GM12878 (cell line): ENCODE results near the gene TDRKH. TPM values are rescaled to one million over a fixed set of nuclear protein-coding genes. Genes with fewer than 3 reads are reported as not detected.
A peak's percentile ranks its signal among the peaks of the same experiment; 100 is the strongest.

Experiments used
- ATAC-seq: fragments of 200-7000 bp; cut with Tn5 transposase; 3 replicates; pipeline ENCODE4 v1.9.1; 2020; ENCODE audit warnings: mild to moderate bottlenecking, moderate library complexity
- BruUV-seq: library from RNA; stranded (reverse); fragments of 400-500 nt; replicated peaks from 2 replicates; lab custom pipeline; 2021; lab: Mats Ljungman, UMichigan
- CTCF ChIA-PET: fragments of 300-600 bp; sonication (Branson Sonifier 250); formaldehyde crosslinking; extraction: SDS; loops from one replicate; lab custom pipeline; 2021; ENCODE audit warnings: inconsistent platforms; lab: Yijun Ruan, JAX
- POLR2A ChIA-PET: fragments of 350-600 bp; formaldehyde crosslinking; extraction: SDS; loops from one replicate; lab custom pipeline; 2021; ENCODE audit warnings: inconsistent platforms; lab: Charles Lee
- RAD21 ChIA-PET: fragments of 300-600 bp; sonication (Branson Sonifier 250); formaldehyde crosslinking; loops from one replicate; lab custom pipeline; 2023; ENCODE audit warnings: antibody characterized with exemption; ENCODE audit not compliant: unreplicated experiment; lab: Charles Lee
- SMC1A ChIA-PET: fragments of 300-600 bp; sonication (Branson Sonifier 250); formaldehyde crosslinking; loops from one replicate; lab custom pipeline; 2023; ENCODE audit not compliant: unreplicated experiment, uncharacterized antibody; lab: Charles Lee
- DNase-seq: peaks from one replicate; pipeline ENCODE4 v3.0.0-alpha.2; 2011; ENCODE audit warnings: low read depth, low spot score
- FAIRE-seq: peaks from 3 replicates; lab custom pipeline; 2011; peaks lifted over from hg19 to GRCh38; lab: Jason Lieb, UNC
- H2AFZ ChIP-seq: 2 replicates; pipeline ENCODE4 v1.6.0; 2011; ENCODE audit warnings: low read depth, low read length, control low read depth; ENCODE audit not compliant: control insufficient read depth
- H3K27ac ChIP-seq: 2 replicates; pipeline ENCODE4 v1.5.1; 2011; ENCODE audit warnings: control low read depth; ENCODE audit not compliant: control insufficient read depth, insufficient read depth
- H3K27me3 ChIP-seq, 2 experiments: replicated peaks in 1 of 2; 2 replicates each; pipeline versions ENCODE4 v1.6.0 to v1.6.1; 2011; ENCODE audit warnings: low read length in 1 of 2; ENCODE audit not compliant: control insufficient read depth in 2 of 2, insufficient read depth in 2 of 2
- H3K36me3 ChIP-seq, 2 experiments: 2 replicates each; pipeline ENCODE4 v1.5.1; 2011; ENCODE audit warnings: low read length in 1 of 2; ENCODE audit not compliant: control insufficient read depth in 2 of 2, insufficient read depth in 2 of 2
- H3K4me1 ChIP-seq: 2 replicates; pipeline ENCODE4 v1.6.1; 2011; ENCODE audit warnings: mild to moderate bottlenecking, low read length, moderate library complexity, mixed read lengths; ENCODE audit not compliant: control insufficient read depth, insufficient read depth
- H3K4me2 ChIP-seq: 2 replicates; pipeline ENCODE4 v1.6.0; 2011; ENCODE audit warnings: control low read depth; ENCODE audit not compliant: control insufficient read depth, insufficient read depth
- H3K4me3 ChIP-seq: fragments of 200-600 bp; sonication (generic); 2 replicates; pipeline ENCODE4 v1.5.1; 2016
- H3K79me2 ChIP-seq: 2 replicates; pipeline ENCODE4 v1.6.0; 2011; ENCODE audit warnings: low read length; ENCODE audit not compliant: control insufficient read depth, insufficient read depth
- H3K9ac ChIP-seq: 2 replicates; pipeline ENCODE4 v1.8.0; 2011; ENCODE audit warnings: low read length, control low read depth, mixed read lengths; ENCODE audit not compliant: control insufficient read depth, insufficient read depth
- H3K9me3 ChIP-seq: replicated peaks from 3 replicates; pipeline ENCODE4 v1.5.1; 2011; ENCODE audit warnings: mild to moderate bottlenecking, low read length; ENCODE audit not compliant: control insufficient read depth, insufficient read depth
- H4K20me1 ChIP-seq: 2 replicates; pipeline ENCODE4 v1.6.0; 2011; ENCODE audit not compliant: control insufficient read depth, insufficient read depth
- CBFB ChIP-seq: IDR thresholded peaks from 2 replicates; pipeline ENCODE4 v1.6.1; 2016; ENCODE audit warnings: antibody characterized with exemption, low read depth
- CHD1 ChIP-seq: IDR thresholded peaks from 2 replicates; pipeline ENCODE4 v1.6.1; 2012; ENCODE audit warnings: low read depth, low read length, improper control_type of control experiment
- HCFC1 ChIP-seq: fragments of 150-350 bp; IDR thresholded peaks from 2 replicates; pipeline ENCODE4 v1.6.1; 2014; ENCODE audit warnings: low read length
- HDAC6 ChIP-seq: fragments of 200-600 bp; sonication (generic); IDR thresholded peaks from one replicate; pipeline ENCODE4 v1.8.0; 2017; ENCODE audit warnings: antibody characterized with exemption; ENCODE audit not compliant: unreplicated experiment
- IRF4 ChIP-seq: IDR thresholded peaks from 2 replicates; pipeline ENCODE4 v1.6.1; 2011; ENCODE audit warnings: low read depth, low read length
- PAX5 ChIP-seq: IDR thresholded peaks from 2 replicates; pipeline ENCODE4 v1.6.1; 2011; ENCODE audit warnings: low read depth, low read length, borderline replicate concordance
- POLR2AphosphoS5 ChIP-seq: IDR thresholded peaks from 2 replicates; pipeline ENCODE4 v1.6.1; 2011; ENCODE audit warnings: mild to moderate bottlenecking, low read length, inconsistent platforms
- RAD51 ChIP-seq: fragments of 450-650 bp; IDR thresholded peaks from 2 replicates; pipeline ENCODE4 v1.6.1; 2016; ENCODE audit warnings: moderate library complexity, mild to moderate bottlenecking, inconsistent platforms
- RB1 ChIP-seq: fragments of 450-650 bp; formaldehyde crosslinking; IDR thresholded peaks from 2 replicates; pipeline ENCODE4 v1.6.1; 2017; ENCODE audit warnings: mild to moderate bottlenecking, borderline replicate concordance
- SKIL ChIP-seq: fragments of 450-650 bp; IDR thresholded peaks from 2 replicates; pipeline ENCODE4 v1.6.1; 2017; ENCODE audit warnings: mild to moderate bottlenecking, low read depth, inconsistent platforms; ENCODE audit not compliant: poor library complexity, severe bottlenecking
- SMARCA5 ChIP-seq: fragments of 450-650 bp; IDR thresholded peaks from 2 replicates; pipeline ENCODE4 v1.6.1; 2017; ENCODE audit warnings: mild to moderate bottlenecking
- SREBF1 ChIP-seq: IDR thresholded peaks from 2 replicates; pipeline ENCODE4 v1.6.1; 2012; ENCODE audit warnings: mild to moderate bottlenecking, low read length
- USF2 ChIP-seq: IDR thresholded peaks from 2 replicates; pipeline ENCODE4 v1.6.1; 2011; ENCODE audit warnings: low read depth, low read length, improper control_type of control experiment, borderline replicate concordance
- ZNF274 ChIP-seq: IDR thresholded peaks from one replicate; pipeline ENCODE4 v1.8.0; 2011; ENCODE audit not compliant: insufficient read length, insufficient read depth
- ZNF384 ChIP-seq: IDR thresholded peaks from 2 replicates; pipeline ENCODE4 v1.6.1; 2012; ENCODE audit warnings: low read depth, mild to moderate bottlenecking, low read length, improper control_type of control experiment, borderline replicate concordance
- ZNF592 ChIP-seq: fragments of 450-650 bp; IDR thresholded peaks from 2 replicates; pipeline ENCODE4 v1.6.1; 2017; ENCODE audit warnings: mild to moderate bottlenecking, moderate library complexity
- WGBS: methylation state at CpG from one replicate; pipeline ENCODE4 v1.1.6; 2016; ENCODE audit warnings: low lambda C conversion rate; ENCODE audit not compliant: insufficient replicate concordance, insufficient coverage; ENCODE audit errors: missing lambda C conversion rate; 5-methylcytosine and 5-hydroxymethylcytosine counted together
- in situ Hi-C: fragments of 300-500 bp; cut with MboI; formaldehyde crosslinking; loops from 9 replicates; pipeline ENCODE4 v1.14.3; 2018; ENCODE audit warnings: mixed read lengths
- intact Hi-C: fragments of 100-400 bp; cut with micrococcal nuclease; formaldehyde crosslinking; loops from one replicate; pipeline ENCODE4 v1.14.2; 2022; ENCODE audit not compliant: unreplicated experiment
- polyA plus RNA-seq, 11 experiments: library from polyadenylated mRNA; depleted of rRNA in 4 of 11; unstranded in 6 of 11; stranded (reverse) in 5 of 11; fragments of >200 nt; fragmentation: Nextera tagmentation in 4 of 11; fragmentation: Illumina TruSeq in 1 of 11; extraction: Ambion mirVana in 4 of 11; extraction: Trizol in 1 of 11; gene quantifications; 1 replicate in 1 of 11; 2 replicates in 10 of 11; pipeline versions ENCODE4 v1.2.1 to v1.2.3, GENCODE V29; 2011 to 2016; ENCODE audit warnings: inconsistent platforms in 2 of 11, missing spikeins in 2 of 11, low read depth in 1 of 11
- total RNA-seq, 4 experiments: library from RNA; depleted of rRNA in 3 of 4; stranded (reverse); fragments of >200 nt in 3 of 4; fragmentation: Illumina TruSeq in 1 of 4; extraction: Trizol in 1 of 4; gene quantifications; 2 replicates each; pipeline versions ENCODE4 v1.2.1 to v1.2.3, GENCODE V29; 2013 to 2021

Gene TDRKH
- total and polyA plus RNA-seq, 10 of the 15 experiments (the other 5 are each of a cell fraction or from before 2014, with no cell fraction given): 1.3 to 8.4 (median 2.9) TPM

GRCh38 chr1:151762941-151763921, 27.1 kb downstream of the TDRKH start, which contains the start of gene MRPL9:
TSS of gene MRPL9 (minus strand) at chr1:151763496. CDS start at chr1:151763479, 17 bp downstream.
- RAD21 ChIA-PET: interaction anchor here (0.7 to 1.7 kb wide), 9 partner anchors 26 to 319 kb away, joined by 3 to 5 read pairs (median 4); no protein-coding TSS in a partner anchor
- Histone ChIP-seq H3K4me1 (no peaks in the 10 kb centered on the region), H3K27me3 (no peaks in the 10 kb centered on the region), H3K79me2 (peaks cover 12% of the 10 kb centered on the region), H3K36me3 (peaks cover 3 to 19% of the 10 kb centered on the region in 2 experiments; a peak in 3 of 4 replicates), H3K9me3 (no peaks in the 10 kb centered on the region), H3K27ac (peak within 1 kb of the TSS; percentile 84), H2AFZ (peak within 1 kb of the TSS; percentile 99), H4K20me1 (no peaks in the 10 kb centered on the region), H3K9ac (peak within 1 kb of the TSS; percentile 92), H3K4me2 (peak within 1 kb of the TSS; percentile 95), H3K4me3 (peak within 1 kb of the TSS; percentile 82)
- SMC1A ChIA-PET: interaction anchor here (0.7 to 1.7 kb wide), 6 partner anchors 13 to 81 kb away, joined by 3 to 4 read pairs (median 3); no protein-coding TSS in a partner anchor
- POLR2A ChIA-PET: interaction anchor here (0.6 to 1.2 kb wide), 3 partner anchors 13 to 67 kb away, joined by 3 to 4 read pairs (median 3); no protein-coding TSS in a partner anchor
- intact Hi-C loops (no loop called here), in situ Hi-C loops (no loop called here)
- ATAC-seq: peak; percentile 100
- 1% methylated on average over 61 of the region's 68 CpGs for WGBS
- BruUV-seq: no TSS peak
- FAIRE-seq: peak; percentile 44
- CTCF ChIA-PET: interaction anchor here (0.6 to 2.1 kb wide), 10 partner anchors 9 to 239 kb away, joined by 3 to 10 read pairs (median 4); partner anchors contain the start of gene TDRKH
- DNase-seq: peak; percentile 45
- TF ChIP-seq USF2 (no peak), POLR2AphosphoS5 (peak; percentile 85), SKIL (no peak), CBFB (peak; percentile 95), PAX5 (no peak), ZNF384 (no peak), RB1 (peak; percentile 94), RAD51 (0 out of 2 replicates have a peak, but pooled peaks have one; percentile 14), SMARCA5 (peak; percentile 39; the same call in 1 of the 2 replicates), SREBF1 (no peak; the same call in 1 of the 2 replicates), CHD1 (no peak), HCFC1 (peak; percentile 88), ZNF592 (peak; percentile 87; the same call in 1 of the 2 replicates), ZNF274 (no peak), HDAC6 (peak; percentile 91), IRF4 (no peak)
